Keratinocyte (primary cell): ENCODE measurements around the gene TLCD2. TPM values are rescaled to one million over a fixed set of nuclear protein-coding genes. Genes with fewer than 3 reads are reported as not detected.

ENCODE experiments used
- DNase-seq: peaks from one replicate; pipeline ENCODE4 v3.0.0-alpha.2; 2011; ENCODE audit warnings: low read depth, missing footprints, low spot score
- FAIRE-seq: peaks from 2 replicates; lab custom pipeline; 2011; peaks lifted over from hg19 to GRCh38; lab: Jason Lieb, UNC
- H2AFZ ChIP-seq: 2 replicates; pipeline ENCODE4 v1.6.0; 2012; ENCODE audit warnings: low read length, control low read depth, inconsistent platforms; ENCODE audit not compliant: control insufficient read depth
- H3K27ac ChIP-seq: 2 replicates; pipeline ENCODE4 v1.5.1; 2011; ENCODE audit warnings: low read length; ENCODE audit not compliant: control insufficient read depth, insufficient read depth
- H3K27me3 ChIP-seq: 3 replicates; pipeline ENCODE4 v1.6.0; 2011; ENCODE audit warnings: low read length; ENCODE audit not compliant: control insufficient read depth, insufficient read depth; ENCODE audit errors: extremely low read depth
- H3K36me3 ChIP-seq, 2 experiments: 2 replicates in 1 of 2; 3 replicates in 1 of 2; pipeline ENCODE4 v1.5.1; 2011; ENCODE audit warnings: low read length in 2 of 2, mild to moderate bottlenecking in 1 of 2; ENCODE audit not compliant: control insufficient read depth in 2 of 2, insufficient read depth in 2 of 2; ENCODE audit errors: extremely low read depth in 1 of 2
- H3K4me1 ChIP-seq: 3 replicates; pipeline ENCODE4 v1.5.1; 2011; ENCODE audit warnings: low read length; ENCODE audit not compliant: control insufficient read depth, insufficient read depth; ENCODE audit errors: extremely low read depth
- H3K4me2 ChIP-seq: 3 replicates; pipeline ENCODE4 v1.6.0; 2011; ENCODE audit warnings: low read depth, low read length; ENCODE audit not compliant: control insufficient read depth, insufficient read depth; ENCODE audit errors: extremely low read depth
- H3K4me3 ChIP-seq, 3 experiments: fragments of 200-600 bp in 1 of 3; sonication (generic) in 1 of 3; 2 replicates in 2 of 3; 3 replicates in 1 of 3; pipeline ENCODE4 v1.5.1; 2011 to 2016; ENCODE audit warnings: low read length in 3 of 3, mild to moderate bottlenecking in 3 of 3, control low read depth in 2 of 3, inconsistent platforms in 1 of 3, low read depth in 1 of 3, mixed read lengths in 1 of 3, mixed run types in 1 of 3, moderate library complexity in 1 of 3; ENCODE audit not compliant: control insufficient read depth in 2 of 3, insufficient read depth in 2 of 3; ENCODE audit errors: extremely low read depth in 1 of 3
- H3K79me2 ChIP-seq: 2 replicates; pipeline ENCODE4 v1.6.0; 2012; ENCODE audit warnings: low read length; ENCODE audit not compliant: control insufficient read depth, insufficient read depth
- H3K9ac ChIP-seq: 3 replicates; pipeline ENCODE4 v1.6.0; 2011; ENCODE audit warnings: low read length; ENCODE audit not compliant: control insufficient read depth, insufficient read depth; ENCODE audit errors: extremely low read depth
- H3K9me1 ChIP-seq: 3 replicates; pipeline ENCODE4 v1.6.0; 2011; ENCODE audit warnings: low read length; ENCODE audit not compliant: control insufficient read depth, insufficient read depth; ENCODE audit errors: extremely low read depth
- H3K9me3 ChIP-seq: 2 replicates; pipeline ENCODE4 v1.5.1; 2012; ENCODE audit warnings: low read depth, low read length; ENCODE audit not compliant: control insufficient read depth
- H4K20me1 ChIP-seq: 3 replicates; pipeline ENCODE4 v1.6.0; 2011; ENCODE audit warnings: low read length; ENCODE audit not compliant: control insufficient read depth, insufficient read depth; ENCODE audit errors: extremely low read depth
- CTCF ChIP-seq, 3 experiments: IDR thresholded peaks in 1 of 3; conservative IDR thresholded peaks in 1 of 3; optimal IDR thresholded peaks in 1 of 3; 2 replicates in 2 of 3; 3 replicates in 1 of 3; pipeline versions ENCODE3 to v1.5.1; 2011; ENCODE audit warnings: low read length in 3 of 3, mild to moderate bottlenecking in 3 of 3, moderate library complexity in 2 of 3, control low read depth in 1 of 3, inconsistent platforms in 1 of 3; ENCODE audit not compliant: insufficient read depth in 2 of 3; ENCODE audit errors: extremely low read depth in 1 of 3
- EZH2 ChIP-seq: IDR thresholded peaks from one replicate; pipeline ENCODE4 v1.6.1; 2012; ENCODE audit warnings: inconsistent platforms, mild to moderate bottlenecking, low read length, moderate library complexity
- dilution Hi-C: fragments of 300-500 bp; cut with MboI; formaldehyde crosslinking; loops from one replicate; pipeline ENCODE4 v1.7.0; 2020; ENCODE audit warnings: low sequenced_read_pairs; ENCODE audit not compliant: extremely low pct_ligation_motif_present
- polyA plus RNA-seq, 5 experiments: library from polyadenylated mRNA; depleted of rRNA in 3 of 5; stranded (reverse) in 3 of 5; stranded (forward) in 1 of 5; unstranded in 1 of 5; fragments of >200 nt; gene quantifications; 1 replicate in 1 of 5; 2 replicates in 3 of 5; 3 replicates in 1 of 5; pipeline versions ENCODE4 v1.2.1 to v1.2.3, GENCODE V29; 2011 to 2012; ENCODE audit warnings: missing spikeins in 2 of 5, low read depth in 1 of 5, low replicate concordance in 1 of 5

TLCD2 gene
- polyA plus RNA-seq, 1 donor (not counting 4 experiments of a cell fraction or from before 2014, with no cell fraction given) = 0.75 TPM

- peaks cover 36% of the 10 kb centered on the region for H3K79me2 ChIP-seq
- H3K4me2 ChIP-seq = peak overlapping the region; percentile 85
- no peaks in the 10 kb centered on the region for H3K9me1 ChIP-seq
- no peak for TF ChIP-seq CTCF (optimal IDR thresholded peaks at IDR 0.05 in 1 of 3, IDR thresholded peaks at IDR 0.05 in 1 of 3, conservative IDR thresholded peaks at IDR 0.05 in 1 of 3; ENCODE audit: extremely low read depth in 1 of 3, insufficient read depth in 2 of 3, low read length in 3 of 3)
- no peak for TF ChIP-seq EZH2
- H3K9me3 ChIP-seq = no peaks in the 10 kb centered on the region
- H4K20me1 ChIP-seq = peaks cover 32% of the 10 kb centered on the region
- H3K4me1 ChIP-seq = peaks cover 38% of the 10 kb centered on the region
- FAIRE-seq (no peak), DNase-seq (no peak)
- H2AFZ ChIP-seq = no peak overlapping the region
- H3K9ac ChIP-seq = peak overlapping the region; percentile 86
- H3K36me3 ChIP-seq = peaks cover 22 to 25% of the 10 kb centered on the region in 2 experiments
- dilution Hi-C loops = no loop called here
- H3K27ac ChIP-seq = peak overlapping the region; percentile 86
- peak overlapping the region; percentile 79 to 96 (median 81) for H3K4me3 ChIP-seq
- no peaks in the 10 kb centered on the region for H3K27me3 ChIP-seq
Observed at GRCh38 chr17:1714427-1714979, 4.3 kb upstream of the TLCD2 start.

- peak overlapping the region; percentile 79 to 96 (median 81) for H3K4me3 ChIP-seq
- H3K4me1 ChIP-seq = peaks cover 38% of the 10 kb centered on the region
- dilution Hi-C loops = no loop called here
- H3K27ac ChIP-seq = peak overlapping the region; percentile 86
- H3K9me1 ChIP-seq = no peaks in the 10 kb centered on the region
- peaks cover 22 to 25% of the 10 kb centered on the region in 2 experiments for H3K36me3 ChIP-seq
- FAIRE-seq (no peak), DNase-seq (no peak)
- TF ChIP-seq CTCF (optimal IDR thresholded peaks at IDR 0.05 in 1 of 3, IDR thresholded peaks at IDR 0.05 in 1 of 3, conservative IDR thresholded peaks at IDR 0.05 in 1 of 3; ENCODE audit: extremely low read depth in 1 of 3, insufficient read depth in 2 of 3, low read length in 3 of 3) = peak; percentile 54 to 74 (median 72)
- TF ChIP-seq EZH2 = no peak
- peaks cover 32% of the 10 kb centered on the region for H4K20me1 ChIP-seq
- H2AFZ ChIP-seq = no peak overlapping the region
- peak overlapping the region; percentile 86 for H3K9ac ChIP-seq
- peaks cover 36% of the 10 kb centered on the region for H3K79me2 ChIP-seq
- H3K4me2 ChIP-seq = peak overlapping the region; percentile 85
- no peaks in the 10 kb centered on the region for H3K9me3 ChIP-seq
- H3K27me3 ChIP-seq = no peaks in the 10 kb centered on the region
Observed at GRCh38 chr17:1713878-1714426, 3.8 kb upstream of the TLCD2 start.
